Astrocyte (in vitro differentiated cells and primary cell): ENCODE results near the gene CLEC19A.

Experiments used
- CTCF ChIP-seq: IDR thresholded peaks from 2 replicates; pipeline ENCODE4 v1.5.1; 2011; ENCODE audit warnings: low read depth, mild to moderate bottlenecking, inconsistent platforms, low read length, moderate library complexity; ENCODE audit not compliant: insufficient read depth
- EZH2 ChIP-seq: IDR thresholded peaks from 2 replicates; pipeline ENCODE4 v1.6.1; 2012; ENCODE audit warnings: mild to moderate bottlenecking, low read length, inconsistent platforms; ENCODE audit not compliant: insufficient read depth

- TF ChIP-seq CTCF (no peak), EZH2 (no peak)
These were observed 19.9 kb downstream of the CLEC19A start for GRCh38 chr16:19305443-19305842.
